Thoracic aorta (tissue), 2 donors: Measurements from ENCODE around the gene TLR3. TPM values are rescaled to one million over a fixed set of nuclear protein-coding genes. Genes with fewer than 3 reads are reported as not detected.
"Not testable (repeated sequence)": the region's sequence is repeated elsewhere in the genome, so short reads cannot be mapped to it uniquely, and the experiment has no call there.

Source experiments
- ATAC-seq: fragments of 150-250 bp; one replicate; pipeline ENCODE4 v1.8.0; 2017; ENCODE audit warnings: low read depth; ENCODE audit not compliant: insufficient number of reproducible peaks, low FRiP score
- DNase-seq: peaks from one replicate; pipeline ENCODE4 v3.0.0-alpha.2; 2020; ENCODE audit warnings: low spot score
- H3K27ac ChIP-seq, 2 donors: fragments of 200-600 bp; sonication (generic); 1 replicate in 1 of 2; 2 replicates in 1 of 2; pipeline ENCODE4 v1.5.1; 2016; ENCODE audit warnings: mild to moderate bottlenecking in 2 of 2, moderate library complexity in 2 of 2
- H3K27me3 ChIP-seq: fragments of 200-600 bp; sonication (generic); replicated peaks from 2 replicates; pipeline ENCODE4 v1.6.0; 2016; ENCODE audit warnings: mild to moderate bottlenecking; ENCODE audit not compliant: insufficient read depth
- H3K36me3 ChIP-seq: fragments of 200-600 bp; sonication (generic); one replicate; pipeline ENCODE4 v1.5.1; 2016
- H3K4me1 ChIP-seq, 2 donors: fragments of 200-600 bp; sonication (generic); 1 replicate in 1 of 2; 2 replicates in 1 of 2; pipeline versions ENCODE4 v1.5.1 to v1.6.0; 2016; ENCODE audit warnings: low read depth in 2 of 2, mild to moderate bottlenecking in 1 of 2; ENCODE audit not compliant: control insufficient read depth in 1 of 2
- H3K4me3 ChIP-seq: fragments of 200-600 bp; sonication (generic); 2 replicates; pipeline ENCODE4 v1.5.1; 2016; ENCODE audit warnings: mild to moderate bottlenecking
- H3K9me3 ChIP-seq: fragments of 200-600 bp; sonication (generic); 2 replicates; pipeline ENCODE4 v1.5.1; 2016
- total RNA-seq, 2 donors: library from RNA; depleted of rRNA; stranded (reverse); fragments of >200 nt; gene quantifications; one replicate each; pipeline versions ENCODE4 v1.1.0 to v1.2.3, GENCODE V29; 2016
- TF ChIP-seq, protein P1 (sequence below): fragments of 200-600 bp; sonication (generic); IDR thresholded peaks from one replicate; pipeline ENCODE4 v1.5.1; 2019; ENCODE audit warnings: antibody characterized with exemption

TLR3 gene
- total RNA-seq, 2 donors from 2014 or later = 3.5 to 5.7 TPM

DNA sequence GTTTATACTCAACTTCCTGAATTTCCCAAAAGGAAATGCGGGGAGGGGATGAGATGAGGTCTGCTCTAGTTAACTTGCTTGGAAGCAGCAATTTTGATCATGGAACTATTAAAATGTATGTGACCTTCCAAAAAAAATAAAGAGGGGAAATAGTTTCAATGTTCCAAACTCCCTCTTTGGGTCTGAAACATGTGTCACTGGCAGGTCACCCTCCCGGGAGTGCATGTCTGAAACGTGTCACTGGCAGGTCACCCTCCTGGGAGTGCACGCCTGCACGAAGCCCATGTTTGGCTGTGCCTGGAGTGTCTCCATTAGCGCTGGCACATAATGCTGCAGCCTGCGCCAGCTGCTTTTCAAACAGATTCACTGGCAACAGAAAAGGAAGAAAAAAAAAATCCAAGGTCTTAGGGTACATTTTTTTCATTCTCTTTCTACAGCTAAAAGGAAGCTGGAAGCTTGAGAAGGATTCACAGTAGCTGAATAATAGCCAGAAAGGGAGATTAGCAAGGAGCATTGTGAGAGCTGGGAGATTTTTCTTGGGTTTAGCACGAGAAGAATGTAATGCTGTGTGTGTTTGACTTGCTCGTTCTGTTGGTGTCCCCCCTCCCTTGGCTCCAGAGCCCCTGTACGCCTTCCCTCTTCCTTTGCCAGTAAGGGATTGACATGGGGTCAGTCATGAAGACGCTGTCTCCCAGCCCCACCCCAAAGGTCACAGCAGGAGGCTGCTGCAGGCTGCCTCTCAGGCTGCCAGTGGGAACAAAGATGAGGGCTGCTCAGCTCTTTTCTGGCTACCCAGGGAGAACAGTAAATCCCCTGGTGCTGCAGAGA lies 39.2 kb upstream of the TLR3 start:
- no peaks in the 10 kb centered on the region for H3K27me3 ChIP-seq
- DNase-seq = peak; percentile 54
- TF ChIP-seq, protein P1, sequence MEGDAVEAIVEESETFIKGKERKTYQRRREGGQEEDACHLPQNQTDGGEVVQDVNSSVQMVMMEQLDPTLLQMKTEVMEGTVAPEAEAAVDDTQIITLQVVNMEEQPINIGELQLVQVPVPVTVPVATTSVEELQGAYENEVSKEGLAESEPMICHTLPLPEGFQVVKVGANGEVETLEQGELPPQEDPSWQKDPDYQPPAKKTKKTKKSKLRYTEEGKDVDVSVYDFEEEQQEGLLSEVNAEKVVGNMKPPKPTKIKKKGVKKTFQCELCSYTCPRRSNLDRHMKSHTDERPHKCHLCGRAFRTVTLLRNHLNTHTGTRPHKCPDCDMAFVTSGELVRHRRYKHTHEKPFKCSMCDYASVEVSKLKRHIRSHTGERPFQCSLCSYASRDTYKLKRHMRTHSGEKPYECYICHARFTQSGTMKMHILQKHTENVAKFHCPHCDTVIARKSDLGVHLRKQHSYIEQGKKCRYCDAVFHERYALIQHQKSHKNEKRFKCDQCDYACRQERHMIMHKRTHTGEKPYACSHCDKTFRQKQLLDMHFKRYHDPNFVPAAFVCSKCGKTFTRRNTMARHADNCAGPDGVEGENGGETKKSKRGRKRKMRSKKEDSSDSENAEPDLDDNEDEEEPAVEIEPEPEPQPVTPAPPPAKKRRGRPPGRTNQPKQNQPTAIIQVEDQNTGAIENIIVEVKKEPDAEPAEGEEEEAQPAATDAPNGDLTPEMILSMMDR = no peak
- peak overlapping the region; percentile 84 to 85 for H3K27ac ChIP-seq
- no peaks in the 10 kb centered on the region for H3K36me3 ChIP-seq
- H3K4me1 ChIP-seq = peaks cover 19 to 40% of the 10 kb centered on the region in 2 donors
- no peaks in the 10 kb centered on the region for H3K9me3 ChIP-seq
- peak; percentile 72 for ATAC-seq
- H3K4me3 ChIP-seq = peak overlapping the region; percentile 55

DNA sequence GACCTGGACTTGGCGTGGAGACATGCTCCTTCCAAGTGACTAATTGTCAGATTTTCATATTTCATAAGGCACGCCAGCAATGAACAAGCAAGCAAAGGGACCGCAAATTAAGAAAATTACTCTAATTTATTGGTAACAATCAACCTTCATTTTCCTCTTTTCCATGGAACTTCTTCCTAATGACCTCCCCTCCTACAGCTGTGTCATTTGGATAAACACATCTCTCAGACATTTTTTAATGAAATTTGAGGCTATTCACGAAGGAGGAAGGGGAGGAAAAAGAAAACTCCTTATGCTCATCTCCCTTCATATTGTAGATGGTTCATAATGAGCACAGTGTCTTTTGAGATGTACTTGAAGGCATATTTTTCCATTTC lies 38.6 kb upstream of the TLR3 start:
- no peak for DNase-seq
- no peaks in the 10 kb centered on the region for H3K36me3 ChIP-seq
- ATAC-seq = no peak
- peaks cover 19 to 35% of the 10 kb centered on the region in 2 donors for H3K4me1 ChIP-seq
- no peaks in the 10 kb centered on the region for H3K27me3 ChIP-seq
- H3K4me3 ChIP-seq = peak overlapping the region; percentile 55
- TF ChIP-seq, protein P1 = no peak
- peak overlapping the region; percentile 83 to 84 for H3K27ac ChIP-seq
- H3K9me3 ChIP-seq = no peaks in the 10 kb centered on the region

DNA sequence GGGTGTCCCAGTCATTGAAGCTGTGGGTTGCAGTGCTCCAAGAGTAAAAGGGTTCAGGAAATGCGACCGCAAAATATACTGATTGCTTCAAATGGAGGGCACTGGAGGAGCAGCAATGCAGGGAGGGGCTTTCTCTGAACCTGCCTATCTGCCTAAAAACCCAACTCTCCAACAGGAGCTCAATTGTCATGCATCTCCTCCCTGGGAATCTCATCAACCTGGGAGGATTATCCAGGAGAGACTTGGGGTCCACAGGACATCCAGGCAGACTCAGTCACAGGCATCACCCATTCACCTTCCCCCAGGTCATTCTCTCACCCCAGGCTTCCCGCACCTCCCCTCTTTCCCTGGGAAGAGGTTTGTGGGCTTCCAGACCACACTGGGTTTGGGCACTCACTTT lies 38.2 kb upstream of the TLR3 start:
- H3K4me1 ChIP-seq = peaks cover 17 to 31% of the 10 kb centered on the region in 2 donors
- TF ChIP-seq, protein P1 = no peak
- H3K9me3 ChIP-seq = no peaks in the 10 kb centered on the region
- ATAC-seq (no peak), DNase-seq (no peak)
- H3K27me3 ChIP-seq = no peaks in the 10 kb centered on the region
- H3K4me3 ChIP-seq = no peak overlapping the region
- no peaks in the 10 kb centered on the region for H3K36me3 ChIP-seq
- H3K27ac ChIP-seq = peak overlapping the region; percentile 83 to 84

DNA sequence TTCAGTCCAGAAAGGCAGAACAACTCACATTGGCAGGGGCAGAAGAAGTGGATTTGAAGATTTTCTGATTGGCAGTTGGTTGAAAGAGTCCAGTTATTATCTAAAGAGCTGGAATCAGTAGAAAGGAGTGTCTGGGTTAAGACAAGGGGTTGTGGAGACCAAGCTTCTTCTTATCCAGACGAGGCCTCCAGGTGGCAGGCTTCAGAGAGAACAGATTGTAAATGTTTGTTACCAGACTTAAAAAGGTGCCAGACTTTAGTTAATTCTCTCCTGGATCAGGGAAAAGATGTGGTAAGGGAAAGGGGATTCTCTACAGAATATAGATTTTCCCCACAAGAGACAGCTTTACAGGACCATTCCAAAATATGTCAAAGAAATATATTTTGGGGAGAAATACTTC lies 36.7 kb upstream of the TLR3 start:
- no peak for DNase-seq
- Histone ChIP-seq H3K36me3 (no peaks in the 10 kb centered on the region), H3K4me3 (no peak overlapping the region), H3K4me1 (peaks cover 12 to 20% of the 10 kb centered on the region in 2 donors), H3K27me3 (no peaks in the 10 kb centered on the region), H3K9me3 (no peaks in the 10 kb centered on the region), H3K27ac (no peak overlapping the region)
- no peak for ATAC-seq
- TF ChIP-seq, protein P1 = no peak

DNA sequence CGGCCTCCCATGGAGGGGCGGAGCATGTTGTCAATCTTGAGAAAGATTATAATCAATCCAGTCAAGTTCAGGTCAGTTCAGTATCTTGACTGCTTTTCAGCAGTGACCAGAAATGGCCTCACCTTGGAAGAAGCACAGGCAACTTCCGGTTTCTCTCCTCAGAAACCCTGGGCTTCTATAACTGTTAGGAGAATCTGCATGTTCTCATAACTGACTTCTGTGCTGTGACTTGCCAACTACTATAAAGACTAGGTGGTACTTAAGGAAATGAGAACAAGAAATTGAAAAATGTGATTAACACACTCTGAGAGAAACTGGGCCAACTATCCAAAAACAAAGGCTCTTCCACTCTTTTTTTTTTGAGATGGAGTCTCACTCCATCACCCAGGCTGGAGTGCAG lies 35.9 kb upstream of the TLR3 start:
- no peak for DNase-seq
- H3K4me1 ChIP-seq = peaks cover 12 to 22% of the 10 kb centered on the region in 2 donors
- no peak overlapping the region for H3K4me3 ChIP-seq
- ATAC-seq = no peak
- TF ChIP-seq, protein P1 = no peak
- no peaks in the 10 kb centered on the region for H3K9me3 ChIP-seq
- H3K27me3 ChIP-seq = no peaks in the 10 kb centered on the region
- H3K36me3 ChIP-seq = no peaks in the 10 kb centered on the region
- no peak overlapping the region for H3K27ac ChIP-seq

DNA sequence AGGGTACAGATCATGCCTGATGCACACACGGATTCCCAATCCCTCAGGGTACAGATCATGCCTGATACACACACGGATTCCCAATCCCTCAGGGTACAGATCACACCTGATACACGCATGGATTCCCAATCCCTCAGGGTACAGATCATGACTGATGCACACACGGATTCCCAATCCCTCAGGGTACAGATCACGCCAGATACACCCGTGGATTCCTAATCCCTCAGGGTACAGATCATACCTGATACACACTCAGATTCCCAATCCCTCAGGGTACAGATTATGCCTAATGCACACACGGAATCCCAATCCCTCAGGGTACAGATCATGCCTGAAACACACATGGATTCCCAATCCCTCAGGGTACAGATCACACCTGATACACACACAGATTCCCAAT lies 34.3 kb upstream of the TLR3 start:
- not testable (repeated sequence) for ATAC-seq, H3K27me3 ChIP-seq, H3K36me3 ChIP-seq, H3K4me3 ChIP-seq, H3K27ac ChIP-seq, DNase-seq, H3K9me3 ChIP-seq
- peaks cover 7 to 26% of the 10 kb centered on the region in 2 donors for H3K4me1 ChIP-seq
